Endodermal cell (in vitro differentiated cells): ENCODE results near the gene APBA1. TPM values are rescaled to one million over a fixed set of nuclear protein-coding genes. Genes with fewer than 3 reads are reported as not detected.

ENCODE experiments used
- DNase-seq: peaks from one replicate; pipeline ENCODE4 v3.0.0-alpha.2; 2017
- H3K27ac ChIP-seq: 2 replicates; pipeline ENCODE4 v1.5.1; 2013; ENCODE audit warnings: mild to moderate bottlenecking, low read depth, low read length, moderate library complexity
- H3K27me3 ChIP-seq: 2 replicates; pipeline ENCODE4 v1.6.1; 2013; ENCODE audit warnings: mild to moderate bottlenecking, low read length, moderate library complexity; ENCODE audit not compliant: insufficient read depth, control insufficient read depth, poor library complexity, severe bottlenecking
- H3K36me3 ChIP-seq: 2 replicates; pipeline ENCODE4 v1.7.0; 2013; ENCODE audit warnings: mild to moderate bottlenecking, low read length, moderate library complexity; ENCODE audit not compliant: control insufficient read depth, insufficient read depth
- H3K4me1 ChIP-seq: one replicate; pipeline ENCODE4 v1.7.0; 2013; ENCODE audit warnings: low read length; ENCODE audit not compliant: control insufficient read depth, insufficient read depth
- H3K4me3 ChIP-seq: 2 replicates; pipeline ENCODE4 v1.5.1; 2013; ENCODE audit warnings: mild to moderate bottlenecking, low read length, moderate library complexity
- H3K9ac ChIP-seq: 2 replicates; pipeline ENCODE4 v1.6.1; 2013; ENCODE audit warnings: mild to moderate bottlenecking, low read length, moderate library complexity; ENCODE audit not compliant: poor library complexity, severe bottlenecking; ENCODE audit errors: extremely low read depth
- H3K9me3 ChIP-seq: 2 replicates; pipeline ENCODE4 v1.6.1; 2013; ENCODE audit warnings: mild to moderate bottlenecking, low read length, moderate library complexity; ENCODE audit not compliant: control insufficient read depth
- H3K27ac Mint-ChIP-seq: 2 replicates; pipeline ENCODE4 v1.8.0; 2020; ENCODE audit warnings: mixed read lengths
- H3K27me3 Mint-ChIP-seq: 2 replicates; pipeline ENCODE4 v1.8.0; 2021; ENCODE audit warnings: mild to moderate bottlenecking, mixed read lengths; ENCODE audit not compliant: insufficient read depth
- H3K36me3 Mint-ChIP-seq: 2 replicates; pipeline ENCODE4 v1.8.0; 2020; ENCODE audit warnings: low read depth, mixed read lengths
- H3K4me1 Mint-ChIP-seq: 2 replicates; pipeline ENCODE4 v1.8.0; 2020; ENCODE audit warnings: mixed read lengths
- H3K4me3 Mint-ChIP-seq: 2 replicates; pipeline ENCODE4 v1.8.0; 2020; ENCODE audit warnings: mild to moderate bottlenecking, moderate library complexity, mixed read lengths
- H3K9me3 Mint-ChIP-seq: 2 replicates; pipeline ENCODE4 v1.8.0; 2020; ENCODE audit warnings: mild to moderate bottlenecking, mixed read lengths
- CTCF ChIP-seq: fragments of 200-600 bp; sonication (generic); conservative IDR thresholded peaks from 2 replicates; pipeline ENCODE4 v1.5.0; 2021; ENCODE audit warnings: antibody characterized with exemption, mild to moderate bottlenecking
- WGBS, 2 experiments: methylation state at CpG; one replicate each; pipeline versions ENCODE4 v1.1.5 to v1.1.7; 2013; ENCODE audit warnings: missing lambda C conversion rate in 2 of 2, mixed read lengths in 1 of 2; ENCODE audit not compliant: insufficient coverage in 1 of 2, insufficient read length in 1 of 2; 5-methylcytosine and 5-hydroxymethylcytosine counted together
- total RNA-seq, 2 donors: library from RNA; stranded (reverse); fragmentation: NEBNext Ultra II Directional in 1 of 2; extraction: Animal tissue kit (Norgen Biotek cat#: 25700) in 1 of 2; gene quantifications; 2 replicates in 1 of 2; 3 replicates in 1 of 2; pipeline ENCODE4 v1.2.1, GENCODE V29; 2021

APBA1 gene
- total RNA-seq, 2 donors from 2014 or later, result 0.51 to 0.75 TPM

- Histone ChIP-seq H3K27me3 (peaks cover 54% of the 10 kb centered on the region), H3K4me1 (peaks cover 4% of the 10 kb centered on the region), H3K9ac (no peak overlapping the region), H3K36me3 (no peaks in the 10 kb centered on the region), H3K9me3 (no peaks in the 10 kb centered on the region), H3K27ac (no peak overlapping the region), H3K4me3 (no peak overlapping the region)
- 82 to 88% methylated on average over 4 to 6 of the region's 6 CpGs for WGBS, 2 experiments
- Mint-ChIP-seq H3K27ac (no peak overlapping the region), H3K4me3 (no peak overlapping the region), H3K4me1 (peaks cover 25% of the 10 kb centered on the region), H3K9me3 (no peaks in the 10 kb centered on the region), H3K36me3 (no peaks in the 10 kb centered on the region), H3K27me3 (peaks cover 67% of the 10 kb centered on the region)
- TF ChIP-seq CTCF, result peak; percentile 28
- no peak for DNase-seq
Observed at GRCh38 chr9:69579032-69579758, 93.0 kb downstream of the APBA1 start.

- Histone ChIP-seq H3K27ac (no peak overlapping the region), H3K36me3 (no peaks in the 10 kb centered on the region), H3K4me1 (peaks cover 4% of the 10 kb centered on the region), H3K27me3 (peaks cover 42% of the 10 kb centered on the region), H3K9ac (no peak overlapping the region), H3K4me3 (no peak overlapping the region), H3K9me3 (no peaks in the 10 kb centered on the region)
- no peak for TF ChIP-seq CTCF
- no peaks in the 10 kb centered on the region for H3K9me3 Mint-ChIP-seq
- no peaks in the 10 kb centered on the region for H3K36me3 Mint-ChIP-seq
- H3K27me3 Mint-ChIP-seq, result peaks cover 57% of the 10 kb centered on the region
- 83% methylated on average over 3 of the region's 3 CpGs; no CpG with 5 or more reads in 1 of the 2 experiments for WGBS, 2 experiments
- DNase-seq, result no peak
- H3K4me3 Mint-ChIP-seq, result no peak overlapping the region
- peaks cover 25% of the 10 kb centered on the region for H3K4me1 Mint-ChIP-seq
- no peak overlapping the region for H3K27ac Mint-ChIP-seq
Observed at GRCh38 chr9:69578026-69578425, 94.1 kb downstream of the APBA1 start.

GRCh38 chr9:69577123-69577522 is 95.0 kb downstream of the APBA1 start:
- no peaks in the 10 kb centered on the region for H3K9me3 ChIP-seq
- H3K4me1 ChIP-seq, result peaks cover 4% of the 10 kb centered on the region
- Mint-ChIP-seq H3K36me3 (no peaks in the 10 kb centered on the region), H3K4me1 (peaks cover 19% of the 10 kb centered on the region), H3K9me3 (no peaks in the 10 kb centered on the region), H3K27ac (no peak overlapping the region), H3K27me3 (peaks cover 51% of the 10 kb centered on the region), H3K4me3 (no peak overlapping the region)
- peaks cover 33% of the 10 kb centered on the region for H3K27me3 ChIP-seq
- no peak for TF ChIP-seq CTCF
- H3K4me3 ChIP-seq, result no peak overlapping the region
- no peak overlapping the region for H3K27ac ChIP-seq
- no peaks in the 10 kb centered on the region for H3K36me3 ChIP-seq
- H3K9ac ChIP-seq, result no peak overlapping the region
- WGBS, 2 experiments, result 89% methylated on average over 1 of the region's 1 CpG; no CpG with 5 or more reads in 1 of the 2 experiments
- no peak for DNase-seq
